ENCODE results near the gene BEST4.

DNA sequence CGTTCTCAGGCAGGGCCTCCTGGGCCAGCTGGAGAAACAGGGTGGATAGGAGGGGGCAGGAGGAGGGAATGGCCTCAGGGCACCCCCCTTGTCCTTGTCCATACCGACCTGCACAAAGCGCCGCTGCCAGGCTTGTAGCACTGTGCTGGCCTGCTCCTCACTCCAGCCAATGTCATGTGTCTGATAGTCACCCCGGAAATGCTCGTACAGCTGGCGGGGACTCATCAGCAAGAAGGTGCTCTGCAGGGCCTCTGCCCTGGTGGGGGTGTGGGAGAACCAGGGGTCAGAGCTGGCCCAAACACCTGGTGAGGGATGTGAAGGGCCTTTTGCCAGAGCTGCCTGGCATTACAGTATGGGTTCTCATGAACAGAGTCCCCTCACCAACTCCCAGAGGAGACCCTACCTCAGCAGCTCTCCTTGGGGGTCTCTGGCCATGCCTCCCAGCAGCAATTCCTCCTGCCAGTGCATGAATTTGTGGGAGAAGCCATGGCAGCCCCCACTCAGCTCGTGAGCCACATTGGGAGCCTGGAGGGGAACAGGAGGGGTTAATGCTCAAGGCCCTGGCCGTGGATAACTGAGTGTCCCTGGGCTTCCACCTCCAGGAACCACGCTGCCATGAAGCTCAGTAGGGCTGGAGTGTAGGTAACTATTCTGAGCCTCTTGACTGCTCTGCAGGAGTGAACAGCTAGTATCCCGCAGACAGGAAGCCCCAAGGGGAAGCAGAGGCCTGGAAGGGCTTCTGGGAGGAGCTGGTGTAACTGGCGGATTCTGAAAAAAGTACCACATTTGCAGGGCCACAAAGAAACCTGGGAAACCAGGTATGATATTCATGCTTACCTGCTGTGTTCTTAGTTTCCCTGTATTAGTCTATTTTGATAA lies 41.8 kb upstream of the BEST4 start:
- no peak for TF ChIP-seq POLR2A (IDR thresholded peaks at IDR 0.05)
- TF ChIP-seq, protein P1, sequence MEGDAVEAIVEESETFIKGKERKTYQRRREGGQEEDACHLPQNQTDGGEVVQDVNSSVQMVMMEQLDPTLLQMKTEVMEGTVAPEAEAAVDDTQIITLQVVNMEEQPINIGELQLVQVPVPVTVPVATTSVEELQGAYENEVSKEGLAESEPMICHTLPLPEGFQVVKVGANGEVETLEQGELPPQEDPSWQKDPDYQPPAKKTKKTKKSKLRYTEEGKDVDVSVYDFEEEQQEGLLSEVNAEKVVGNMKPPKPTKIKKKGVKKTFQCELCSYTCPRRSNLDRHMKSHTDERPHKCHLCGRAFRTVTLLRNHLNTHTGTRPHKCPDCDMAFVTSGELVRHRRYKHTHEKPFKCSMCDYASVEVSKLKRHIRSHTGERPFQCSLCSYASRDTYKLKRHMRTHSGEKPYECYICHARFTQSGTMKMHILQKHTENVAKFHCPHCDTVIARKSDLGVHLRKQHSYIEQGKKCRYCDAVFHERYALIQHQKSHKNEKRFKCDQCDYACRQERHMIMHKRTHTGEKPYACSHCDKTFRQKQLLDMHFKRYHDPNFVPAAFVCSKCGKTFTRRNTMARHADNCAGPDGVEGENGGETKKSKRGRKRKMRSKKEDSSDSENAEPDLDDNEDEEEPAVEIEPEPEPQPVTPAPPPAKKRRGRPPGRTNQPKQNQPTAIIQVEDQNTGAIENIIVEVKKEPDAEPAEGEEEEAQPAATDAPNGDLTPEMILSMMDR (IDR thresholded peaks at IDR 0.05): no peak
